B cell (primary cell): ENCODE data around the gene COLQ.

Experiments
- EZH2 ChIP-seq: IDR thresholded peaks from 2 replicates; pipeline ENCODE4 v1.6.1; 2012; ENCODE audit warnings: borderline replicate concordance, low read depth, mild to moderate bottlenecking, moderate library complexity, low read length; ENCODE audit not compliant: insufficient read depth, poor library complexity, severe bottlenecking
- TF ChIP-seq, protein P1 (sequence below): fragments of 200-600 bp; IDR thresholded peaks from one replicate; pipeline ENCODE4 v1.8.0; 2022; ENCODE audit warnings: antibody characterized with exemption, mild to moderate bottlenecking

DNA sequence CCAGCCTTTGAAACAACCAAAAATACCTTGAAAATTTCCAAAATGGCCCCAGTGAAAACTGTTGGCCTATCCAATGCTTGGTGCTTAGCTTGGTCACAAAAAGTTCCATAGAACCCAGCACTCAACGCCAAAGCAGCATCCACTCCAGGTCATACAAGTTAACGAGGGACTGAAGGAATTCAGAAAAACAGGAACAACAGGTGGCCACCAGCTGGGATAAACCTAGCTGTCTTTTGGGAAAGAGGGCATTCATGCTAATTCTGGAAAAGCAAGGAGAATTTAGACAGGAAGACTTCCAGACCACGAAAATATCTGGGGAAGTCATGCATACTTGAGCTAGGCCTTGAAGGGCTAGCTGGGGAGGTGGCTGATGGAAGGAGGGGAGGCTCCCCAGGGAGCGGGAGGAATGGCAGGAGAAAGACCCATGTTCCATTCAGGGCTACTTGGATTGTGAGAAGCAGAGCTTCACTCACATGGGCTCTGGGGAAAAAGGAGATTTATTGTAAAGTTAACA, 28.6 kb downstream of the COLQ start:
- TF ChIP-seq, protein P1, sequence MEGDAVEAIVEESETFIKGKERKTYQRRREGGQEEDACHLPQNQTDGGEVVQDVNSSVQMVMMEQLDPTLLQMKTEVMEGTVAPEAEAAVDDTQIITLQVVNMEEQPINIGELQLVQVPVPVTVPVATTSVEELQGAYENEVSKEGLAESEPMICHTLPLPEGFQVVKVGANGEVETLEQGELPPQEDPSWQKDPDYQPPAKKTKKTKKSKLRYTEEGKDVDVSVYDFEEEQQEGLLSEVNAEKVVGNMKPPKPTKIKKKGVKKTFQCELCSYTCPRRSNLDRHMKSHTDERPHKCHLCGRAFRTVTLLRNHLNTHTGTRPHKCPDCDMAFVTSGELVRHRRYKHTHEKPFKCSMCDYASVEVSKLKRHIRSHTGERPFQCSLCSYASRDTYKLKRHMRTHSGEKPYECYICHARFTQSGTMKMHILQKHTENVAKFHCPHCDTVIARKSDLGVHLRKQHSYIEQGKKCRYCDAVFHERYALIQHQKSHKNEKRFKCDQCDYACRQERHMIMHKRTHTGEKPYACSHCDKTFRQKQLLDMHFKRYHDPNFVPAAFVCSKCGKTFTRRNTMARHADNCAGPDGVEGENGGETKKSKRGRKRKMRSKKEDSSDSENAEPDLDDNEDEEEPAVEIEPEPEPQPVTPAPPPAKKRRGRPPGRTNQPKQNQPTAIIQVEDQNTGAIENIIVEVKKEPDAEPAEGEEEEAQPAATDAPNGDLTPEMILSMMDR = no peak
- no peak for TF ChIP-seq EZH2
